Measurements from ENCODE around the gene RAC2. TPM values are rescaled to one million over a fixed set of nuclear protein-coding genes. Genes with fewer than 3 reads are reported as not detected.

The RAC2 gene
- total and polyA plus RNA-seq, 9 of the 15 experiments (the other 6 are each of a cell fraction or from before 2014, with no cell fraction given) = 22.7 to 103 (median 43.3) TPM

DNA sequence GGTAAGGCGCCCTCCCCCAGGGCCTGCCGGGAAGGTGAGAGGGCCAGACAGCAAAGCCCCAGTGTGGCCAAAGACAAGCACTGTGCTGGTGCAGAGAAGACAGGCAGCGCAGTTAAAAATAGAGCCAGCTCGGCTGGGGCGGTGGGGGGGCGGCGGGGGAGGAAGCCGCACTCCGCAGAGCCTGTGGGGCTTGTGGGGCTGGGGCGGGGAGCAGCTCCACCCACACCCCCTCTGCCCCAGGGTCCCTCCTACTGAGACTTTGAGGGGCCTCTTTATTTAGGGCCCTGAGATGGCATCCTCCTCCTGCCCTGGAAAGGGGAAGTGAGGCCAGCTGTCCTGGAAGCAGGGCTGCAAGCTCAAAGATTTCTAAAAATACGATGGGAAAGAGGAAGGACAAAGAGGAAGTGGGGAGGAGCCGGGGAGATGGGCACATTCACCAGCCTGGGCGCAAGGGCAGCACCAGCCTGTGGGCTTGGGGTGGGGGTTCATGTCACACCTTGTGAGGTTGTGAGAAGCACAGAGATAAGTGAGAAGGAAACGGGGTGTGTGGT, 40.8 kb upstream of the RAC2 start (continued):
- TF ChIP-seq, protein P1, sequence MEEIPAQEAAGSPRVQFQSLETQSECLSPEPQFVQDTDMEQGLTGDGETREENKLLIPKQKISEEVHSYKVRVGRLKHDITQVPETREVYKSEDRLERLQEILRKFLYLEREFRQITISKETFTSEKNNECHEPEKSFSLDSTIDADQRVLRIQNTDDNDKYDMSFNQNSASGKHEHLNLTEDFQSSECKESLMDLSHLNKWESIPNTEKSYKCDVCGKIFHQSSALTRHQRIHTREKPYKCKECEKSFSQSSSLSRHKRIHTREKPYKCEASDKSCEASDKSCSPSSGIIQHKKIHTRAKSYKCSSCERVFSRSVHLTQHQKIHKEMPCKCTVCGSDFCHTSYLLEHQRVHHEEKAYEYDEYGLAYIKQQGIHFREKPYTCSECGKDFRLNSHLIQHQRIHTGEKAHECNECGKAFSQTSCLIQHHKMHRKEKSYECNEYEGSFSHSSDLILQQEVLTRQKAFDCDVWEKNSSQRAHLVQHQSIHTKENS (CRISPR knock-in tag; IDR thresholded peaks at IDR 0.05) = no peak
- TF ChIP-seq KHSRP (IDR thresholded peaks at IDR 0.05) (no peak), ESRRB (CRISPR knock-in tag; IDR thresholded peaks at IDR 0.05; ENCODE audit: borderline replicate concordance) (no peak), SMARCE1 (IDR thresholded peaks at IDR 0.05) (peak; percentile 51; the same call in 1 of the 2 replicates), ILK (tag; IDR thresholded peaks at IDR 0.05; ENCODE audit: borderline replicate concordance, low read depth) (no peak)

DNA sequence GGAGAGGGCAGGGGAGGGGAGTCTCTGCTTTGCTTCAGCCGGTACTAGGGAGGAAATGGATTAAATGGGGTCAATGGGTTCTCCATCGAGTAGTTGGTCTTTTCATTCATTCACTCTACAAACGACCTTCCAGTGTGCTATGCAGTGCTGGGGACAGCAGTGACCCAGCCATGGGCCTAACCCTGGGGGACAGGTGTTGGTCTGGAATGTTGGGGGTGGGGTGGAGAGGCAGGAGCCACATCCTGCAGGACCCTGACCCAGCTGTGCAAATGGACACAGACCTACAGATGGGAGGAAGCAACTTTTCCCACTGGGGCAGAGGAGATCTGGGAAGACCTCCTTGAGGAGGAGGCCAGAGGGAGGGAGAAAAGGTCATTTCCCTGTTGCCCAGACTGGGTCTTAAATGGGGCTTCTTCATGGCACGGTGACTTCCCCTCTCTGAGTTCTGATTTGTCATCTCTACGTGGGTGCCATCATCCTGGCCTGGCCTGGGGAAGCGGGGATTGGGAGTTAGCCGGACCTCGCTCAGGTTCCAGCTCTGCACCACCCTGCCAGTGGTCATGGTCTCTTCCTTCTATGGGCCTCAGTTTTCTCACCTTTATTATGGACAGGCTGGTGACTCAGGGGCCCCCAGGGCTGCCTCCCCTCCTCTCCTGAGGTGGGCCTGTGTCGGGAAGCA, 40.2 kb upstream of the RAC2 start:
- H3K79me2 ChIP-seq (ENCODE audit: control insufficient read depth, insufficient read depth, low read length) = no peaks in the 10 kb centered on the region
- 17% methylated on average over 3 of the region's 9 CpGs for WGBS (ENCODE audit: insufficient coverage, low coverage, missing lambda C conversion rate)
- TF ChIP-seq NCOR1 (IDR thresholded peaks at IDR 0.05) (no peak), E2F6 (IDR thresholded peaks at IDR 0.05; ENCODE audit: borderline replicate concordance in 1 of 2, extremely low read depth in 1 of 2, insufficient read depth in 1 of 2, insufficient read length in 1 of 2, low read depth in 1 of 2, low read length in 1 of 2, poor library complexity in 1 of 2, severe bottlenecking in 1 of 2) (no peak), GABPA (tag; conservative IDR thresholded peaks at IDR 0.05; ENCODE audit: low read depth) (no peak)
- TF ChIP-seq, protein P2, sequence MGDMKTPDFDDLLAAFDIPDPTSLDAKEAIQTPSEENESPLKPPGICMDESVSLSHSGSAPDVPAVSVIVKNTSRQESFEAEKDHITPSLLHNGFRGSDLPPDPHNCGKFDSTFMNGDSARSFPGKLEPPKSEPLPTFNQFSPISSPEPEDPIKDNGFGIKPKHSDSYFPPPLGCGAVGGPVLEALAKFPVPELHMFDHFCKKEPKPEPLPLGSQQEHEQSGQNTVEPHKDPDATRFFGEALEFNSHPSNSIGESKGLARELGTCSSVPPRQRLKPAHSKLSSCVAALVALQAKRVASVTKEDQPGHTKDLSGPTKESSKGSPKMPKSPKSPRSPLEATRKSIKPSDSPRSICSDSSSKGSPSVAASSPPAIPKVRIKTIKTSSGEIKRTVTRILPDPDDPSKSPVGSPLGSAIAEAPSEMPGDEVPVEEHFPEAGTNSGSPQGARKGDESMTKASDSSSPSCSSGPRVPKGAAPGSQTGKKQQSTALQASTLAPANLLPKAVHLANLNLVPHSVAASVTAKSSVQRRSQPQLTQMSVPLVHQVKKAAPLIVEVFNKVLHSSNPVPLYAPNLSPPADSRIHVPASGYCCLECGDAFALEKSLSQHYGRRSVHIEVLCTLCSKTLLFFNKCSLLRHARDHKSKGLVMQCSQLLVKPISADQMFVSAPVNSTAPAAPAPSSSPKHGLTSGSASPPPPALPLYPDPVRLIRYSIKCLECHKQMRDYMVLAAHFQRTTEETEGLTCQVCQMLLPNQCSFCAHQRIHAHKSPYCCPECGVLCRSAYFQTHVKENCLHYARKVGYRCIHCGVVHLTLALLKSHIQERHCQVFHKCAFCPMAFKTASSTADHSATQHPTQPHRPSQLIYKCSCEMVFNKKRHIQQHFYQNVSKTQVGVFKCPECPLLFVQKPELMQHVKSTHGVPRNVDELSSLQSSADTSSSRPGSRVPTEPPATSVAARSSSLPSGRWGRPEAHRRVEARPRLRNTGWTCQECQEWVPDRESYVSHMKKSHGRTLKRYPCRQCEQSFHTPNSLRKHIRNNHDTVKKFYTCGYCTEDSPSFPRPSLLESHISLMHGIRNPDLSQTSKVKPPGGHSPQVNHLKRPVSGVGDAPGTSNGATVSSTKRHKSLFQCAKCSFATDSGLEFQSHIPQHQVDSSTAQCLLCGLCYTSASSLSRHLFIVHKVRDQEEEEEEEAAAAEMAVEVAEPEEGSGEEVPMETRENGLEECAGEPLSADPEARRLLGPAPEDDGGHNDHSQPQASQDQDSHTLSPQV (IDR thresholded peaks at IDR 0.05) = no peak

More for the DNA sequence above, 40.2 kb upstream of the RAC2 start:
- no peak for ATAC-seq
- Histone ChIP-seq H3K9me1 (ENCODE audit: control insufficient read depth, insufficient read depth, low read length) (no peaks in the 10 kb centered on the region), H3K9ac (ENCODE audit: insufficient read depth in 1 of 2, low read depth in 2 of 2, low read length in 2 of 2) (no peak overlapping the region), H3K4me1 (replicated peaks in 1 of 2; ENCODE audit: control insufficient read depth in 2 of 2, insufficient read depth in 2 of 2, low read length in 2 of 2) (peaks cover 2 to 10% of the 10 kb centered on the region in 2 experiments; a peak in 2 of 5 replicates), H3K4me2 (ENCODE audit: insufficient read depth, low read length) (no peak overlapping the region), H2AFZ (ENCODE audit: low read depth, low read length) (no peak overlapping the region), H3K36me3 (ENCODE audit: control insufficient read depth, insufficient read depth, low read length) (no peaks in the 10 kb centered on the region), H4K20me1 (replicated peaks; ENCODE audit: control insufficient read depth, insufficient read depth, low read length) (no peaks in the 10 kb centered on the region), H3K4me3 (no peak overlapping the region), H3K27ac (ENCODE audit: extremely low read depth, low read depth, low read length) (no peak overlapping the region), H3K27me3 (ENCODE audit: control insufficient read depth in 2 of 2, insufficient read depth in 2 of 2, low read length in 2 of 2) (peaks cover 0 to 19% of the 10 kb centered on the region in 2 experiments; a peak in 4 of 5 replicates), H3K9me3 (replicated peaks; ENCODE audit: control insufficient read depth, insufficient read depth, low read depth, low read length) (no peaks in the 10 kb centered on the region)
- in situ Hi-C loops (cut with MboI) = no loop called here
- ChIA-PET CTCF (ENCODE audit: low intra/inter-chr PET ratio) (no interaction called here), POLR2A (interaction anchor here (0.6 kb wide), 1 partner anchor 40 kb away, joined by 3 read pairs; no protein-coding TSS in a partner anchor)
- FAIRE-seq = no peak
- DNase-seq (ENCODE audit: extremely low read depth in 1 of 4, low spot score in 3 of 4) = no peak
- intact Hi-C loops (cut with micrococcal nuclease) = no loop called here
- BruUV-seq (replicated peaks) = no TSS peak

Data from K562 (cell line).